Upper lobe of left lung (tissue), 4 donors: Measurements from ENCODE around the gene WFDC9.

Experiments used
- CTCF ChIP-seq, 6 experiments: fragments of 450-650 bp in 4 of 6; fragments of 200-600 bp in 2 of 6; sonication (generic) in 2 of 6; IDR thresholded peaks; one replicate each; pipeline ENCODE4 v1.5.1; 2016 to 2019; ENCODE audit warnings: antibody characterized with exemption in 6 of 6
- EP300 ChIP-seq, 4 donors: sonication (generic); formaldehyde crosslinking; IDR thresholded peaks; one replicate each; pipeline ENCODE4 v1.5.1; 2017; ENCODE audit warnings: antibody characterized with exemption in 4 of 4, control low read depth in 2 of 4
- POLR2A ChIP-seq, 4 donors: fragments of 450-650 bp; IDR thresholded peaks; one replicate each; pipeline ENCODE4 v1.5.1; 2016 to 2017; ENCODE audit warnings: antibody characterized with exemption in 4 of 4, mild to moderate bottlenecking in 2 of 4

DNA sequence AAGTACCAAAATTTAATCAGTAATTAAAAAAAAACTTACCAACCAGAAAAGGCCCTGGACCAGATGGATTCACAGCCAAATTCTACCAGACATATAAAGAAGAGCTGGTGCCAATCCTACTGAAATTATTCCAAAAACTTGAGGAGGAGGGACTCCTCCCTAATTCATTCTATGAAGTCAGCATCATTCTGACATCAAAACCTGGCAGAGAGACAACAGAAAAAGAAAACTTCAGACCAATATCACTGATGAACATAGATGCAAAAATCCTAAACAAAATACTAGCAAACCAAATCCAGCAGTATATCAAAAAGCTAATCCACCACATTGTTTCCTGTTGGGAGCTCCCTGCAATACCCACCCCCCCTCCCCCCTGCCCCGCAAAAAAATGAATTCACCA, 39.1 kb upstream of the WFDC9 start, which contains the start of gene WFDC11:
- TF ChIP-seq EP300 (IDR thresholded peaks at IDR 0.05), result no peak
- no peak for TF ChIP-seq CTCF (IDR thresholded peaks at IDR 0.05)
- no peak for TF ChIP-seq POLR2A (IDR thresholded peaks at IDR 0.05)
